ENCODE measurements around the gene PHACTR3.
"Not testable (repeated sequence)": the region's sequence is repeated elsewhere in the genome, so short reads cannot be mapped to it uniquely, and the experiment has no call there.

PHACTR3 gene

DNA sequence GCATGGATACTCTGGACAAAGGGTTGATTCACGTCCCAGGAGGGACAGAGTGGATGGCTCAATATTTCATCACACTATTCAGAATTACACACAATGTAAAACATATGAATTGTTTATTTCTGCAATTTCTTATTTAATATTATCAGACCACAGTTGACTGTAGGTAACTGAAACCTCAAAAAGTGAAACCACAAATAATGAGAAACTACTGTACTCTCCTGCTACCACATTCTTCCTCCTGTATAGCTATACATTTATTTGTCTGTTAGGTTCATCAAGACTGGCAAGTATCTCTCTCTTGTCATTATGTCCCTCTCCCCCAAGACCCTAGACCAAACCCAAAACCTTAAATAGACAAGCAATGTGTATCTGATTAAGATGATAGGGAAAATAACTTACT is 269.1 kb downstream of the PHACTR3 start:
- no peak for DNase-seq (ENCODE audit: low spot score)

- no peak for DNase-seq (ENCODE audit: low spot score)
These were observed 275.9 kb downstream of the PHACTR3 start for GRCh38 chr20:59880198-59880597.

- no peak for DNase-seq (ENCODE audit: low spot score)
These were observed 280.2 kb downstream of the PHACTR3 start for GRCh38 chr20:59884494-59884893.

DNA sequence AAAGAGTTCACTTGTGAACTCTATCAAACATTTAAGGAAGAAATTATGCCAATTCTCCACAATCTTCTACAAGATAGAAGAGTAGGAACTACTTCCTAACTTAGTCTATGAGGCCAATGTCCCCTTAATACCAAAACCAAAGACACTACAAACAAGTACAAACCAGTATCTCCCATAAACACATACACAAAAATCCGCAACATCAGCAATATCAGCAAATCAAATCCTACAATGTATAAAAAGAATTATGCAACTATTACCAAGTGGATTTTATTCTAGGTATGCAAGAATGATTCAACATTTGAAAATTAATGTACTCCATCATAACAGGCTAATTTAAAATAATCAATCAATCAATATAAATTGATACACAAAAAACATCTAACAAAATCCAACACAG is 283.7 kb downstream of the PHACTR3 start:
- DNase-seq (ENCODE audit: low spot score), result no peak

DNA sequence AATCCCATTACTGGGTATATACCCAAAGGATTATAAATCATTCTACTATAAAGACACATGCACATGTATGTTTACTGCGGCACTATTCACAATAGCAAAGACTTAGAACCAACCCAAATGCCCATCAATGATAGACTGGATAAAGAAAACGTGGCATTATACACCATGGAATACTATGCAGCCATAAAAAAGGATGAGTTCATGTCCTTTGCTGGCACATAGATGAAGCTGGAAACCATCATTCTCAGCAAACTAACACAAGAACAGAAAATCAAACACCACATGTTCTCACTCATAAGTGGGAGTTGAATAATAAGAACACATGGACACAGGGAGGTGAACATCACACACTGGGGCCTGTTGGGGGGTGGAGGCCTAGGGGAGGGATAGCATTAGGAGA is 285.7 kb downstream of the PHACTR3 start:
- DNase-seq (ENCODE audit: low spot score), result not testable (repeated sequence)

DNA sequence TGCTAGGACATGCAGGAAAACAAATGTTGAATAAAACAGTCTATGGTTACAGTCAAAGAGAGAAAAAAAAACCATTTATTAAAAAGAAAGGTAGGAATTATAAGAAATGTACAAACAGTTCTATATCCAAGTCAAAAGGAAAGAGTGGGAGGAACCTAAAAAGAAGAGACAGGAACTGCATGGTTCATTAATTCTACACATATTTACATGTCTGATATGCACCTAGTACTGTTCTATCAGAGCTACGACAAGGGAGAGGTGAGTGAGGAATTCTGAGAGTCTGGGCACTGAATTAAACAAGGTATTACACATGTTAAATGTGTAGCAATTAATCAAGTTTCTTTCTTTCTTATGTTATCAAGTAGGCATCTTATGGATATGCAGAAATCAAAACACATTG is 287.2 kb downstream of the PHACTR3 start:
- DNase-seq (ENCODE audit: low spot score), result no peak

- no peak for DNase-seq (ENCODE audit: low spot score)
These were observed 291.6 kb downstream of the PHACTR3 start for GRCh38 chr20:59895908-59896307.

Measured in HuH-7 (cell line).